Natural killer cell treated with Interleukin-12 subunit alpha and Interleukin-12 subunit beta and Interleukin-15 and Interleukin-18, amount 100 ng/mL, for 72 hours (primary cell): Measurements from ENCODE around the gene IQGAP2. TPM values are rescaled to one million over a fixed set of nuclear protein-coding genes. Genes with fewer than 3 reads are reported as not detected.
"Not testable (repeated sequence)": the region's sequence is repeated elsewhere in the genome, so short reads cannot be mapped to it uniquely, and the experiment has no call there.

Experiments
- ATAC-seq, 2 donors: fragments of 150-1000 bp; cut with Tn5 transposase in 1 of 2; sonication (Bioruptor Pico), chemical (Tn5 transposase) in 1 of 2; 2 replicates each; pipeline ENCODE4 v1.10.0; 2021
- DNase-seq: peaks from one replicate; pipeline ENCODE4 v3.0.0; 2022; ENCODE audit warnings: low spot score
- H3K27ac Mint-ChIP-seq, 2 donors: 1 replicate in 1 of 2; 2 replicates in 1 of 2; pipeline ENCODE4 v1.8.0; 2022; ENCODE audit warnings: mixed read lengths in 2 of 2, mild to moderate bottlenecking in 1 of 2, moderate library complexity in 1 of 2
- H3K27me3 Mint-ChIP-seq, 2 donors: 1 replicate in 1 of 2; 2 replicates in 1 of 2; pipeline ENCODE4 v1.8.0; 2022; ENCODE audit warnings: mixed read lengths in 2 of 2
- H3K36me3 Mint-ChIP-seq: one replicate; pipeline ENCODE4 v1.8.0; 2022; ENCODE audit warnings: mixed read lengths
- H3K4me1 Mint-ChIP-seq, 2 donors: 1 replicate in 1 of 2; 2 replicates in 1 of 2; pipeline ENCODE4 v1.8.0; 2022; ENCODE audit warnings: low read depth in 2 of 2, mixed read lengths in 2 of 2, mild to moderate bottlenecking in 1 of 2
- H3K4me3 Mint-ChIP-seq: one replicate; pipeline ENCODE4 v1.8.0; 2022; ENCODE audit warnings: mixed read lengths
- H3K9me3 Mint-ChIP-seq: 2 replicates; pipeline ENCODE4 v1.8.0; 2022; ENCODE audit warnings: mixed read lengths
- total RNA-seq, 2 donors: library from RNA; stranded (reverse); gene quantifications; one replicate each; pipeline ENCODE4 v1.2.3, GENCODE V29; 2022

The IQGAP2 gene
- total RNA-seq, 2 donors from 2014 or later, result 104 to 111 TPM

DNA sequence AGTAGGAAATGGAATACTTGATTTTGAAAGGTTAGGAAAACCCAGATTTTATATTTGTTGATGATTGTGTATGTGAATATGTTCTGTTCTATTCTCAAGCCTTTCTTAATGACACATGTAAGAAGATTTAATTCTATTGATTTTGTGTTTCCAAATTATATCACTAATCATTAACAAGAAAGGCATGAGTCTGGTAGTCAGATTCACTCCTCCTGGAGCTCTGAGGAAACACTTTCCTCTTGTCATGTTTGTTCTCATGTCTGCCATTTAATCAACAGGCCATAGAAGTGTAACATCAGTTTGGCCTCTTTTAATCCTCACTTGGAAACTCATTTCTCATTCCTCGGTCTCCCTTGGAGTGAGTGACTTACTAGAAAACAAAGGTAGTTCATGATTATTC lies 272.3 kb downstream of the IQGAP2 start:
- peaks cover 45% of the 10 kb centered on the region for H3K36me3 Mint-ChIP-seq
- H3K27ac Mint-ChIP-seq, result peak overlapping the region in 1 of 2 donors; percentile 21
- no peaks in the 10 kb centered on the region for H3K9me3 Mint-ChIP-seq
- H3K27me3 Mint-ChIP-seq, result no peaks in the 10 kb centered on the region
- ATAC-seq, result no peak
- H3K4me1 Mint-ChIP-seq, result peaks cover 19 to 21% of the 10 kb centered on the region in 2 donors
- no peak for DNase-seq
- H3K4me3 Mint-ChIP-seq, result no peak overlapping the region

DNA sequence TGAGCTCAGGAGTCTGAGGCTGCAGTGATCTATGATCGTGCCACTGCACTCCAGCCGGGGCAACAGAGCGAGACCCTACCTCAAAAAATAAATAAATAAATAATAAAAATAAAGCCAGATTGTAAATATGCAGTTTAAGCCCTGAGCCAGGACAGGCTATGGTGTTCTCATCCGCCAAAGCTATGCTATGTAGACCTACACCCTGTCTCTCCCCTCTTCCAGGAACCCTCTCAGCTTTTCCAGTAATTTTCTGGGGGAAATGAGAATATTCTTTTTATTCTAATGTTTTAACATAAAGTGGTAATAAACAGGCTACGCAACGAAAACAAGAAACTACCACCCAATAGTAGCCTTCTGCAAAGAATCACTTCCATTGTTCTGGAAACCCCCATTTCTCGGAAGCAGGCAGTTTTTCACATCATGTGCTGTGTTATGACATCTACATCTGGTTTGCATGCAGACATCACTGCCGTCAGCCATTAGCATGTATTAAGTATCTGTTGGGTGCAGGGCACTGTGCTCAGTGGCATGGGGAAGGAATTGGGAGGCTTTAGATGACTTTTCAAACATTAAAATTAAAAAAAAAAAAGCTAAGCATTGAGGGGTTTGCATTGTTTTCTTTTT lies 274.9 kb downstream of the IQGAP2 start:
- H3K9me3 Mint-ChIP-seq, result no peaks in the 10 kb centered on the region
- H3K27me3 Mint-ChIP-seq, result no peaks in the 10 kb centered on the region
- peak overlapping the region in 1 of 2 donors; percentile 79 for H3K27ac Mint-ChIP-seq
- DNase-seq (no peak), ATAC-seq (no peak)
- peaks cover 22 to 31% of the 10 kb centered on the region in 2 donors for H3K4me1 Mint-ChIP-seq
- no peak overlapping the region for H3K4me3 Mint-ChIP-seq
- peaks cover 39% of the 10 kb centered on the region for H3K36me3 Mint-ChIP-seq

DNA sequence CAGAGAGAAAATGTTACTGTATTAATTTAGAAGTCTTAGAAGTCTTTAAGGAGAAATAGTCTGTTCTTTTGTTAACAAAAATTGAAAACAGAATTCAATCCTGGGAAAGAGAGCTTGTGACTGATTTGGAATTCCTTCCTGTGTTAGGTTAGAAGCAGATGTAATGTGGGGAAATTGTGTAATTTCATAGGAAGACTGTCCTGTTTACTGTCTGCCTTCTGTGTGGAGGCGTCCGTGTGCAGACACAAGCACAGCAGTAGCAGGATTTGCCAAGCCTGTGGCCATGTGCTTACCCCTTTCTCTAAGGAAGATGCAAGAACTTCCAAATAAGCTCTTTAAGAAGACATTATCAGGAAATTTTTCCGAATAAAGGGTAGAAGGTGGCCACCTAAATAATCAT lies 276.1 kb downstream of the IQGAP2 start:
- ATAC-seq, result no peak
- Mint-ChIP-seq H3K9me3 (no peaks in the 10 kb centered on the region), H3K4me1 (peaks cover 24 to 32% of the 10 kb centered on the region in 2 donors), H3K27ac (peak overlapping the region in 1 of 2 donors; percentile 63), H3K36me3 (peaks cover 35% of the 10 kb centered on the region), H3K27me3 (no peaks in the 10 kb centered on the region), H3K4me3 (no peak overlapping the region)
- no peak for DNase-seq

DNA sequence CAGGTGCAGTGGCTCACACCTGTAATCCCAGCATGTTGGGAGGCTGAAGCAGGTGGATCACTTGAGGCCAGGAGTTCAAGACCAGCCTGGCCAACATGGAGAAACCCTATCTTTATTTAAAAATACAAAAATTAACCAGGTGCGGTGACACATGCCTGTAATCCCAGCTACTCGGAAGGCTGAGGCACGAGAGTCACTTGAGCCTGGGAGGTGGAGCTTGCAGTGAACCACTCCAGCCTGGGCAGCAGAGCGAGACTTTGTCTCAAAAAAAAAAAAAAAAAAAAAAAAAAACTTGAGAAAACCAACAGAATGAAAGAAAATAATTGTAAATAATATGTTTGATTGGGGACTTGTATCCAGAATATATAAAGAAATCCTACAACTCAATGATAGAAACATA lies 277.7 kb downstream of the IQGAP2 start:
- peak overlapping the region; percentile 43 for H3K4me3 Mint-ChIP-seq
- ATAC-seq, DNase-seq, H3K9me3 Mint-ChIP-seq, H3K27me3 Mint-ChIP-seq: not testable (repeated sequence)
- peaks cover 38% of the 10 kb centered on the region for H3K36me3 Mint-ChIP-seq
- H3K4me1 Mint-ChIP-seq, result peaks cover 33 to 40% of the 10 kb centered on the region in 2 donors
- peak overlapping the region; percentile 78 to 90 for H3K27ac Mint-ChIP-seq

DNA sequence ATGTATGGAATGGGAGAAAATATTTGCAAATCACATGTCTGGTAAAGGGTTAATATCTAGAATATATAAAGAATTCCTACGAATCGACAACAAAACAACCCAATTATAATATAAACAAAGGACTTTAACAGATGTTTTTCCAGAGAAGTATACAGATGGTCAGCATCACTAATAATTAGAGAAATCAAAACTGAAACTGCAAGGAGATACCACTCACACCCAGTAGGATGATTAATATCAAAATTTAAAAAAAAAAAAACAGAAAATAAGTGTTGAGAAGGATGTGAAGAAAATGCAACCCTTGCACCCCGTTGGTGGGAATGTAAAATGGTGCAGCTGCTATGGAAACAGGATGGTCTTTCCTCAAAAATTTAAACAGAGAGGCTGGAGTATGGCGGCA lies 278.2 kb downstream of the IQGAP2 start:
- Mint-ChIP-seq H3K36me3 (peaks cover 33% of the 10 kb centered on the region), H3K4me1 (peaks cover 34 to 40% of the 10 kb centered on the region in 2 donors), H3K9me3 (no peaks in the 10 kb centered on the region), H3K4me3 (peak overlapping the region; percentile 43), H3K27me3 (no peaks in the 10 kb centered on the region), H3K27ac (peak overlapping the region; percentile 78 to 90)
- DNase-seq, result no peak
- peak; percentile 51 to 83 for ATAC-seq

DNA sequence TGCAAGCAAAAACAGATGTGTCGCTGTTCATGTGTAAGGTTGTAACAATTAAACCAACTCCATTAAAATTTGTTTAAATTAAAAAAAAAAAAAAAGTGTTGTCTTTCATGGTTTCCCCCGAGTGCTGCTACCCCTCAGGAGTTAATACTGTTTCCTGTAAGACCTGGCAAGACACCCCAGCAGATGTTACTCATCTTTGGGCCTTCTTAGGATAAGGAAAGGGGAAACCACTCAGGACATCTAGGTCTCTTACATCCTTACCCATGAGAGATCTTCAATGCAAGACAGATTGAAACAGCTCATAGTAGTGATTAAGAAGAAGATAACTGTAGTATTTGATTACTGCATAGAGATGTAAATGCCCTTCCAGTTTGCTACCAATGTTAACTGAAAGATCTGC lies 279.3 kb downstream of the IQGAP2 start:
- H3K27me3 Mint-ChIP-seq, result no peaks in the 10 kb centered on the region
- H3K27ac Mint-ChIP-seq, result peak overlapping the region; percentile 78 to 90
- DNase-seq (no peak), ATAC-seq (peak; percentile 28 to 44)
- peaks cover 37% of the 10 kb centered on the region for H3K36me3 Mint-ChIP-seq
- no peaks in the 10 kb centered on the region for H3K9me3 Mint-ChIP-seq
- no peak overlapping the region for H3K4me3 Mint-ChIP-seq
- peaks cover 34 to 40% of the 10 kb centered on the region in 2 donors for H3K4me1 Mint-ChIP-seq

DNA sequence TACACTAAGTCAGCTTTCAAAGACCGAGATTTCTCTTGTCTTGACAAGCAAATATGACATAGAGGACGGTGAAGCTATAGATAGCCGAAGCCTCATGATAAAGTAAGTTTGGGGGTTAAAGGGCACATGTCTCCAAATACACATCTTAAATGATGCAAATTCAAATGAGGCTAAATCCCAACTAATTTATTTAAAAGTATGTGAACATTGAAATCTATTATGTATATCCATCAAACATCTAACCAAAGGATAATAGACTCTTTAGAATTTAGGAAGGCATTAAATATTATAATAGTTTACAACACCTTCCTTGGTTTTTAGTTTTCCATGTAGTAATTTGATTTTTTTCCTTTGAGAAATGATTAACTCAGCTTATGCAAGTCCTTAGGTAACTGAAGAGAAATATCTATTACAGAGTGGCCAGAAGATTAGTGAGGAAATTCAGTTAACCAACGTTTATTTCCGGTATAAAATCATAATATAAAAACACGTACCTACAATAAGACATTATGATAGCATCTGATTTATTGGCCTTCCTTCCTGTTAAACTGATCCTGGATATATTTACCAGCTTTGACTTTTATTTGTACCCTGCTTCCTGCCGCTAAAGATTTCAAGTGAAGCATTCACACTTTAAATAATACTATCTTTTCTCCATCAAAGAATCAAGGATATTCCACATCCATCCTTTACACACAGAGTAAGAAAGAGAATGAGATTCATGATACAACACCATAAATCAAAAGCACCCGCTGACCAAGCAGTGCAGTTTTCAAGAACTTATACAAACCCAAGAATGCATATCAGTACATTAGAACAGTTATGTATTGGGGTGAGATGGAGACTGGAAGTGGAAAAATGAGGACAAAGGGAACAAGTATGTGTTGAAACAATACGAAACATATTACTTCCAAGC lies 281.0 kb downstream of the IQGAP2 start:
- Mint-ChIP-seq H3K27ac (peak overlapping the region; percentile 32 to 69), H3K4me3 (no peak overlapping the region), H3K9me3 (no peaks in the 10 kb centered on the region), H3K27me3 (no peaks in the 10 kb centered on the region), H3K4me1 (peaks cover 31 to 36% of the 10 kb centered on the region in 2 donors), H3K36me3 (peaks cover 34% of the 10 kb centered on the region)
- no peak for DNase-seq
- no peak for ATAC-seq

DNA sequence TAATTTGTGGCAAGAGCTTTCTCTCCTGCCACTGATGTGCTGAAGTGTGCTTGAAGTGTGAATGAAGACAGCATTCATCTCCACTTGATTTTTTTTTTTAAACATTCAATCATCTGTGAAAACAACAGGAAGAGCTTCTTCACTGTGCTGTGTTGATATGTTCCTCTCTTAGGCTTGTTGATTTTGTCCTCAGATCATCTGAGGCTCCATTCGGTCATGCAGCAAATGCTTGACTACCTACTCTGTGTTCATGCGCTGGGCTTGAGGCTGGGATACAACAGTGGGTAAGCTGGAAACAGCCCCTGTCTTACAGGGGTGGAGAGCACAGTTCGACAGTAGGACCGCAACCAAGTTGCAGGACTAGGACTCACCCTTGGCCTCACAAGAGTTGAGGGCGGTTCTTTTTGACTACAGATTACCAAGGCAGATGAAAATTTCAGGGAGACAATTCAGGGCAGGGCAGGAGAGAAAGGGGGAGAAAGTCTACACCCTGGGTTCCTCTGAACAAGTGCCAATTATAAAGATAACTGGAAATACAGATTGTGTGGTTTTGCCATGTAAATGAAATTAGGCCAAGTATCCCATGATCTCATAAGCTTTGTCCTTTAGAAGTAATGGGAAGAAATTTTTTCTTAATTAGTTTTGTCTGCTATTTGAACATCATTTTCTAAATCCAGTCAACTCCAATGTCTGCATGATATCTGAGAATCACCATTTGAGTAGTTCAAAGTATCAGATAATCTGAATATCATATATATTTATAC lies 281.9 kb downstream of the IQGAP2 start:
- no peak overlapping the region for H3K4me3 Mint-ChIP-seq
- H3K27me3 Mint-ChIP-seq, result no peaks in the 10 kb centered on the region
- H3K9me3 Mint-ChIP-seq, result no peaks in the 10 kb centered on the region
- no peak for DNase-seq
- no peak for ATAC-seq
- H3K27ac Mint-ChIP-seq, result peak overlapping the region; percentile 32 to 69
- peaks cover 29% of the 10 kb centered on the region for H3K36me3 Mint-ChIP-seq
- peaks cover 28 to 34% of the 10 kb centered on the region in 2 donors for H3K4me1 Mint-ChIP-seq

DNA sequence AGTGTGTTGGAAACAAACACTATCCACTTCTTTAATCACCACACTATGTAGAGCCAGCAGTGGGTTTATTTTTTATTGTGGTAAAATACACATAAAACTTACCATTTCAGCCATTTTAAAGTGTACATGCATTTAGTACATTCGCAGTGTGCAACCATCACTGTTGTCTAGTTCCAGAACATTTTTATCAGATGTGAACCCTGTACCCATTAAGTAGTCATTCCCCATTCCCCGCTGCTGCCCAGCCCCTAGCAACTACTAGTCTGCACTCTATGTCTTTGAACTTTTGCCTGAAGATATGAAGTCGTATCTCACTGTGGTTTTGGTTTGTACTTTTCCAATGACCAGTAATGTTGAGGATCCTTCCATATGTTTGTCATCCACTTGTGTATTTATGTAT lies 282.6 kb downstream of the IQGAP2 start:
- Mint-ChIP-seq H3K4me3 (no peak overlapping the region), H3K4me1 (peaks cover 22 to 32% of the 10 kb centered on the region in 2 donors), H3K27ac (peak overlapping the region in 1 of 2 donors; percentile 27), H3K36me3 (peaks cover 23% of the 10 kb centered on the region), H3K27me3 (no peaks in the 10 kb centered on the region), H3K9me3 (no peaks in the 10 kb centered on the region)
- ATAC-seq (no peak), DNase-seq (no peak)

DNA sequence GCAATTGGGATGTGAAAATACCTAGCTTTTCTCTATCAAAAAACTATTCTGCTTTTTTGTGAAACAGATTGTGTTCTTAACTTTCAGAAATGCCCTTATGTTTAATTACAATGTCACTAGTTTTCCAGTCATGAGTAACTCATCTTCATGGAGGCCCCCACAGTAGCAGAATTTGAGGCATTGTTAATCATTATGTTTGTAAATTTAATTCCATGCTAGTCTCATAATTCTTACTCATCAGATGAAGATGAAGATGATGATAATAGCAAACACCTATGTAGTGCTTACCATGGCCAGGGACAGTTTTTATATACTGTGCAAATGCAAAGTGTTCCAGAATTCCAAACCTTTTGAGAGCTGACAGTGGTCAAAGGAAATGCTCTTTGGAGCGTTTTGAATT lies 285.1 kb downstream of the IQGAP2 start:
- DNase-seq, result no peak
- peaks cover 26 to 43% of the 10 kb centered on the region in 2 donors for H3K4me1 Mint-ChIP-seq
- H3K27me3 Mint-ChIP-seq, result no peaks in the 10 kb centered on the region
- H3K27ac Mint-ChIP-seq, result no peak overlapping the region
- H3K36me3 Mint-ChIP-seq, result peaks cover 17% of the 10 kb centered on the region
- H3K9me3 Mint-ChIP-seq, result no peaks in the 10 kb centered on the region
- ATAC-seq, result no peak
- no peak overlapping the region for H3K4me3 Mint-ChIP-seq

DNA sequence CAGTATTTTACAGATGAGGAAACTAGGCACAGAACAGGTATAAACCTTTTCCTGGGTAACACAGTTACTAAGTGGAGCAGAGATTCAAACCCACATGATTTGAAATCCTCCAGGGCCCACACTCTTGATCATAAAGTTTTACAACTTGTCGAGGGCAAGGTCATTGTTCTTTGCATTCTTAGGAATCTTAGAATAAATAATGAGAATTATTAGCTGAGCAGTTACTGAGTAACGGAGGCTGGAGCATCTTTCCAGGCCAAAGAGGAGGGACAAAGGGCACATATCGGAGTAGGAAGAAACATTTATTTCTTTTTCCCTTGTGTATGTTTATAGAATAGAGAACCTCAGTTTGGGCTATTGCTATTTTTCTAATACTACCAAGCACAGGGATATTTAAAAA lies 285.8 kb downstream of the IQGAP2 start:
- DNase-seq, result no peak
- no peak for ATAC-seq
- Mint-ChIP-seq H3K36me3 (peaks cover 17% of the 10 kb centered on the region), H3K27ac (no peak overlapping the region), H3K4me1 (peaks cover 26 to 43% of the 10 kb centered on the region in 2 donors), H3K4me3 (no peak overlapping the region), H3K9me3 (no peaks in the 10 kb centered on the region), H3K27me3 (no peaks in the 10 kb centered on the region)

DNA sequence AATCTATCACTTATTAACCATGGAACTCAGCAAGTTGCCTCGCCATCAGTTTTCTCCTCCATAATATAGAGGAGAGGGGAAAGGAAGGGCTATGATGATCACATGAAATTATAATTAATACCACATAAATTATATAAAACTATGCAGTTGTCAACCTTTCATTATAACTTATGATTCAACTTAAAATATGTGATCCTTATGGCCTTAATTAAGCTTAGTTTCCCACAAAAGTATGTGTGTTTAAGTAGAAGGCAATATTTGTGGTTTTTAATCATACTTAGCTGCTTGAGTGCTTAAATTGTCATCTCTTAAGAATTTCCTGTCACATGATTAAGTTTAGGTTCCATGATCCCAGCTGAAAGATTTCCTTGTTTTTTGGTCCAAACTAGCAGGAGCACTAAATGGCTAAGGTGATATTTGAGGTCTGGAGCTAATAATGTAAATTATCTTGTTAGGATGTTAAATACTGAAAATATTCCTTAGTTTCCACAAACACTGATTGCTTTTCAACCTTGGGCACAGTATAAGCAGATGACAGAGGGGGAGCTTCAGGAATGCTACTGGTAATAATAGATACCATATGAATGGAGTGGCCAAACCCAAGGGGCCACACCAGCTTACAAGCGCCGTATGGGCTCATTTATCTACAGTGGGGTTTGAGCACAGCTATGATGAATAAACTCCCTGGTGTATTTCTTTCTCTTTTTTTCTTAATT lies 286.4 kb downstream of the IQGAP2 start:
- DNase-seq, result no peak
- Mint-ChIP-seq H3K4me3 (no peak overlapping the region), H3K4me1 (peaks cover 22 to 39% of the 10 kb centered on the region in 2 donors), H3K36me3 (peaks cover 12% of the 10 kb centered on the region), H3K27me3 (no peaks in the 10 kb centered on the region), H3K9me3 (no peaks in the 10 kb centered on the region), H3K27ac (peak overlapping the region; percentile 59 to 60)
- no peak for ATAC-seq

DNA sequence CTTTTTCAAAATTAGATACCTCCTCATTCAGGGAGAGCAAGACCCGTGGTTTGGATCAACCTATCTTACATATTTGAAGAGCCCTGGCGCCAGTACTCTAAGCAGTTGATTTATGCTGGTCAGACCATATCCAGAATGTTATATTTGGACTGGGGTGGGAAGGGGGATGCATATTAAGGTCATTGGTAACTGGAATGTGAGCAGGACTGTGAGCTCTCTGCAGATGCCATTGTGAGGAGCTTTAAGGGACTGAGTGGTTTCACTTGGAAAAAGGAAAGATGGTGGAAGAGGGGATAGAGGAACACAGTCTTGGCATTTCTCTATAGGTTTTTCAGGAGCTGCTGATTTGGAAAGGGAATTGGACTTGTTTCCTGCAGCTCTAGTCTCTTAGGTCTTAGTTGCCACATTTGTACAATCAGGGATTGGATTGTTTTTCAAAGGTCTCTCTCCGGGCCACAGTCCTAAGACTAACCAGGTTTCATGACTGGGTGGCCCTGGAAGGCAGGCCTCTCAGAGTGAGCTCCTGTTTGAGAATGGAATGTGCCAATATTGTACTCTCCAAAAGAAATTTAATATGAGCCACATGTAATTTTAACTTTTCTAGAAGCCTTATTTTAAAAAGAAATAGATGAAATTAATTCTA lies 287.1 kb downstream of the IQGAP2 start:
- peaks cover 21 to 39% of the 10 kb centered on the region in 2 donors for H3K4me1 Mint-ChIP-seq
- no peaks in the 10 kb centered on the region for H3K27me3 Mint-ChIP-seq
- no peak for ATAC-seq
- no peak overlapping the region for H3K4me3 Mint-ChIP-seq
- peak overlapping the region; percentile 59 to 60 for H3K27ac Mint-ChIP-seq
- no peak for DNase-seq
- H3K36me3 Mint-ChIP-seq, result peaks cover 11% of the 10 kb centered on the region
- H3K9me3 Mint-ChIP-seq, result no peaks in the 10 kb centered on the region
